Bronchus fibroblast of lung (primary cell): ENCODE data around the gene ALAD. TPM values are rescaled to one million over a fixed set of nuclear protein-coding genes. Genes with fewer than 3 reads are reported as not detected.

Experiments
- total RNA-seq: library from RNA; depleted of rRNA; stranded (reverse); fragments of >200 nt; gene quantifications from 2 replicates; pipeline ENCODE4 v1.2.3, GENCODE V29; 2015

ALAD gene
- total RNA-seq: 8.4 and 9.8 TPM in 2 replicates

GRCh38 chr9:113401027-113401792 is at the start of gene ALAD:
Gene ALAD (minus strand): TSS chr9:113401284. CDS start chr9:113393559, 7,725 bp downstream.

GRCh38 chr9:113410207-113410864 is 9.3 kb upstream of the ALAD start, which contains the start of the genes C9orf43 and POLE3:
Gene C9orf43 (plus strand): TSS chr9:113410747. CDS start chr9:113413494, 2,747 bp downstream.
Gene POLE3 (minus strand): TSS chr9:113410675. CDS start chr9:113410293, 382 bp downstream.

GRCh38 chr9:113376634-113377567 is 24.2 kb downstream of the ALAD start, which contains the start of gene HDHD3:
Gene HDHD3 (minus strand): TSS chr9:113376986. CDS start chr9:113374354, 2,632 bp downstream.

DNA sequence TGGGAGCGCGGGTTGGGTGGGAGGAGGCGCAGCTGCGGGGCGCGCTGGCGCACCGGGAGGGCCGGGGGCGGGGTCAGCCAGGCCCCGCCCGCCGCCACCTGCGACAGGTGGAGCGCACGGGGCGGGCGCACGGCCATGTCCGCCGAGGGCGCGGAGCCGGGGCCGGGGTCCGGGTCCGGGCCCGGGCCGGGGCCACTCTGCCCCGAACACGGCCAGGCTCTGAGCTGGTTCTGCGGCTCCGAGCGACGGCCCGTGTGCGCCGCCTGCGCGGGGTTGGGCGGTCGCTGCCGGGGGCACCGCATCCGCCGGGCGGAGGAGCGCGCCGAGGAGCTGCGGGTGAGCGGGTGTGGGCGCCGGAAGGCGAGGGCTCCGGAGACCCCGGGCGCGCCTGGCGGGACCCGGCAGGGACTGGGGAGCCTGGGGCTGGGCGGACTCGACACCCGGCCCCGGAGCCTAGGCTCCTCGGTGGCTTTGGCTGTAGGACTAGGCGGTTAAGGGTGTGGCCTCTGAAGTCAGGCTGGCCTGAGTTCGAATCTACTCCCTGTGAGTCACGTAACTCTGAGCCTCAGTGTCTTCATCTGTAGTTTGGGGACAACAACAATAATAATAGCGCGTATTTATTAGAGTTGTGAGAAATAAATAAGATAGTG is 51.5 kb downstream of the ALAD start, which contains the start of gene BSPRY:
TSS of gene BSPRY (plus strand) at position 97 of the 650 bp plus-strand sequence. CDS start at position 136, 39 bp downstream.

DNA sequence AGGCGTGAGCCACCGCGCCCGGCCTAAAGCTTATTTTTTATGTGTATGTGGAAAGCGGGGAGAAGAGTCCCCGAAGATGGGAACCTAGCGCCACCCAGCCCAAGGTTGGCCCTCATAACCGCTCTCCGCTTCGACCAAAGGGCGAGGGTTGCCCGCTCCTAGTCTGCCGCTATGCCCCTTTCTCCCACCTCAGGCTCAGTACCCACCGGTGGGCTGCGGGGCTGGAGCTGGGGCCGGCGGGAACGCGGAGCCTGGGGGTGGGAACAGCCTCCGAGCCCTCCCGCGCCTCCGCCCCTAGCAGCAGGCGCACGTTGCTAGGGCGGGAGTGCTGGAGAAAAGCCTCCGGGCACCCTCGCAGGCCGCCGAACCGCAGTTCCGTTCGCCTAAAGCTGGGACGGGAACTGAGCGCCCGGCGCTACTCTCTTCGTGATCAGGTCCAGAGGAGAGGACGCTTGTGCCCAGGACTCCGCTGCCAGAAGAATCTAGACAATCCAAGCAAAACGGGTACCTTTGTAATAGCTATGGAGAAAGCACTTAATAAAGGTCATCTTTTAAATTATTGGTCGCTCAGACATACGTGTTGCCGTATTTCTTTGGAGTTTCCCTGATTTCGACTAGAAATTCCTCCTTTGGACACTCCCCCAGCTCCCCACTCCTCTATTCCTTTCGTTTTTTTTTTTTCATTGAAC is 60.9 kb downstream of the ALAD start, which contains the start of gene WDR31:
TSS of gene WDR31 (minus strand) at position 265 of the 689 bp plus-strand sequence. CDS start 8,253 bp downstream, outside the sequence.

Other genes with a start within 250 kb of the ALAD start
- gene FKBP15, start 180.0 kb downstream of the ALAD start, total RNA-seq: 11.0 and 15.1 TPM in 2 replicates
- 14.5 and 15.2 TPM in 2 replicates for gene SLC31A1, start 179.7 kb downstream of the ALAD start, total RNA-seq
- gene CDC26, start 125.7 kb downstream of the ALAD start, total RNA-seq: 27.9 and 32.4 TPM in 2 replicates
- gene PRPF4, start 125.6 kb downstream of the ALAD start, total RNA-seq: 26.2 and 28.7 TPM in 2 replicates
- gene RNF183, start 97.9 kb downstream of the ALAD start, total RNA-seq: not detected in 2 replicates
- 0.67 and 0.74 TPM in 2 replicates for gene WDR31, start 61.0 kb downstream of the ALAD start, total RNA-seq
- gene BSPRY, start 51.7 kb downstream of the ALAD start, total RNA-seq: not detected in 2 replicates
- gene HDHD3, start 24.3 kb downstream of the ALAD start, total RNA-seq: 6.1 and 6.8 TPM in 2 replicates
- gene POLE3, start 9.4 kb upstream of the ALAD start, total RNA-seq: 48.5 and 62.4 TPM in 2 replicates
- 0.45 TPM in 1 of 2 replicates, not detected in the other for gene C9orf43, start 9.5 kb upstream of the ALAD start, total RNA-seq
- gene RGS3, start 62.4 kb upstream of the ALAD start, total RNA-seq: 45.5 and 47.4 TPM in 2 replicates